GM19328 (cell line): ENCODE measurements around the gene ZBTB24.
"Not testable (repeated sequence)": the region's sequence is repeated elsewhere in the genome, so short reads cannot be mapped to it uniquely, and the experiment has no call there.

ENCODE experiments used
- ATAC-seq: cut with Tn5 transposase; IDR thresholded peaks from one replicate; pipeline ENCODE4 v1.9.1; 2021; ENCODE audit warnings: mild to moderate bottlenecking, moderate library complexity; ENCODE audit not compliant: unreplicated experiment

The ZBTB24 gene

GRCh38 chr6:109472132-109472995 is 10.7 kb downstream of the ZBTB24 start:
- ATAC-seq, result peak; percentile 47

- no peak for ATAC-seq
Observed at GRCh38 chr6:109471105-109471810, 11.8 kb downstream of the ZBTB24 start.

DNA sequence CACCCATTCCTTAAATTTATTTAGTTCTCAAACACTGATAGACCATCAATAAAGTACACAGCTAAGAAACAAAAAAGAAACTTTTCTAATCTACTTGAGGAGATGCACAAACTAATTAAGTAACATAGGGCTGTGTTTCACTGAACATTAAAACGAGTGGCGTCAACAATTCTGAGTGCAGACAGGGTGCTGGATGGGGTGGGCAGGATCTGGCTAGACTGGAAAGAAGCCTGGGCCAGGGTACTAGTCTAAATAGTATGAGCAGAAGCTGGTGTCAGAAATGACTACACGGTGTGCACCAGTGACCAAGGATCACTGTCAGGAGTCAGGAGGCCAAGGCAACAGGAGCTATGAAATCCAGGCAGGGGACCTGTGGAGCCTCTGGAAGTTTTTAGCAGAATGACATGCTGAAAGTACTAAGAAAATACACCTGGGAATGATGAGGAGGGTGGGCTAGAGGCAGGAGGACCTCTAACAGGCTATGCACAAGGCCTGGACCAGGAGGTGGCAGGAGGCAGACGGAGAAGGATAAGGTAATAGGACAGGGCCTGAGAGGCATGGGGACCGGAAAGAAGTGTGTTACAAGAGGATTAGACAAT is 13.3 kb downstream of the ZBTB24 start:
- no peak for ATAC-seq

DNA sequence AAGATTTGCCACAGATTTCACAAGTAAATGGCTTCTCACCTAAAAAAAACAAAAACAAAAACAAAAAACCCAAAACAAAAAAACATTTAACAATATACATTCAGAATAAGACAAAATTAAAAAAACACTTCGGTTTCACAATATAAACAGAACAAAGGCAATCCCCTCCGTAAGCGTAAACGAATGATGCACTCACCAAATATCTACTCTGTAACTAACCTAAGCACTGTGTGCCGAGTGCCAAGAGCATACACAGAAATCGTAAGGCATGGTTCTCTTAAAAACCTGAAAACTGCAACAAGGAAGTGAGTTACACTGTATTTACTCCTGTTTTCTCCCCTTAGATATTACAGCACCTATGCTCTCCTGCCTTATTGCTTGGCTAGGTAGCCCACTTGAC is 15.3 kb downstream of the ZBTB24 start:
- no peak for ATAC-seq

DNA sequence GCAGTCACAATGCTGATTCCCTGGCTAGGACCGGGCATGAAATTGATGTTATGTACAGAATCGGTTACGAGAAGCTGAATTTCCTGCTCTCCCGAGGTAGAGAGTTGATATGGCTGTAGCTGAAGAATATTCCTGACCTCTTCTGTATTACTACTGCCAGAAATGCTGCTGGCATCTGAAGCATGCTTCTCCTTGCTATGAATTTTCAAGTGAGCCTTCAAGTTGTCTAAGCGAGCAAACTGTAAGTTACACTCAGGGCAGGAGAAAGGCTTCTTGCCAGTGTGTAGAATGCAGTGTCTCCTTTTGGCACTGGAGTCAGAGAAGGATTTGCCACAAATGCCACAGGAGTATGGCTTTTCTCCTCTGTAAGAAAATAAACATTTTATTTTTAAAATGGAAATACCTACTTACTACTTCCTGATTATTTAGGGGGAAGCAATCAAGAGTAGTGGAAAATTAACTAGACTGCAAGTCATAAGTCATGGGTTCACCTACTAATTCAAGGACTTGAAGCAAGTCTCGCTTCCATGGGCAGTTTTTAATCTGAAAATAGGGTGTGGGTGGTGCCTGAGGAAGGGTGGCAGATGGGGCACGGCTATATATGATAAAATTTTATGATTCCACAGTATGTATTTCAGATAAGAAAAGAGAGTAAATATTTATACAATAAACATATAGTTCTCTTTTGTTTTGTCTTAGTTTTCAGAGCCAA is 16.7 kb downstream of the ZBTB24 start:
- ATAC-seq, result no peak

DNA sequence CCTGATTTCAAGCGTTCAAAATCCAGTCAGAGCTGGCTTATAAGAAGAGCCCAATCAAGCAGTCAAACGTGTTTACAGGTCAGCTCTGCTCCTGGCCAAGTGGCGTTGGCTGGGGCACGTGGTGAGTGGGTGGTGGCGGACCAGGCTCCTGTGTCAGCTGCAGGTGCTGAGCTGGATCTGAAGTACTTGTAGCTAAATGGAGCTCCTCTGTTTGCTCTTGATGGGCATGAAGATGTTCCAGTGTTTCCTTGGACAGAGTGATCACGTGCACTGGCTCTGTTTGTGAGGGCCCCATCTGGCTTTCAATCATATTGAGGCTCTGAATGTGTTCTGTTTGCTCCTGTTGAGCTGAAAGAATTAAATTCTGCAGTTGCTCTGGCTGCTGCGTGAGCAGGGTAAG is 17.2 kb downstream of the ZBTB24 start:
- no peak for ATAC-seq

DNA sequence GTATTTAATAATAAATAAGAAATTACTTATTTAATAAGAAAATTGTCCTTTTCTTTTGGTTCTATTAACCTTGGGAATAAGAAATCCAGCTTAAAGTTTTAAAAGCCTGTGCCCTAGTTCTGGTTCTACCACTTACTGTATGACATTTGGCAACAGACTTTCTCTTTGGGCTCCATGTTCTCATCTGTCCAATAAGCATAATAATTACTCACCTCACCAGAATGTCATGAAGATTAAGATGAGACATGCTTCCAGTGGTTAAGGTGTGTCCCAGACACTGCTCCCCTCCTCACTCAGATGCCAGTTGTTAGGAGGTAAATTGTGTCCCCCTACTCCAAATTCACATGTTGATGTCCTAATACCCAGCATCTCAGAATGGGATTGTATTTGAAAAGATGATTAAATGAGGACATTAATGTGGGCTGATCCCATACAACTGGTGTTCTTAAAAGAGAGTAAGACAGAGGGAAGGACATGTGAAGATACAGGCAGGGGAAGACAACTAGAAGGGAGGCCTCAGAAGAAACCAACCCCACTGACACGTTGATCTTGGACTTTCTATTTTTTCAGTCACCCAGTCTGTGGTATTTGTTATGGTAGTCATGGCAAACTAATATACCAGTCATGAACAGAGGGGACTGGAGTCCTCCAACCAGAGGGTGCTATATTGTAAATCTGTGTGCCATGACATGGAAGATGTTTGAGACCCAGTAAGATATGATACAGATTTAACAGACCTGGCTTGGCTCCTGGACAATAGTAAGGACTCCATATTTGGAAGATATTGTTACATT is 21.1 kb downstream of the ZBTB24 start:
- no peak for ATAC-seq

DNA sequence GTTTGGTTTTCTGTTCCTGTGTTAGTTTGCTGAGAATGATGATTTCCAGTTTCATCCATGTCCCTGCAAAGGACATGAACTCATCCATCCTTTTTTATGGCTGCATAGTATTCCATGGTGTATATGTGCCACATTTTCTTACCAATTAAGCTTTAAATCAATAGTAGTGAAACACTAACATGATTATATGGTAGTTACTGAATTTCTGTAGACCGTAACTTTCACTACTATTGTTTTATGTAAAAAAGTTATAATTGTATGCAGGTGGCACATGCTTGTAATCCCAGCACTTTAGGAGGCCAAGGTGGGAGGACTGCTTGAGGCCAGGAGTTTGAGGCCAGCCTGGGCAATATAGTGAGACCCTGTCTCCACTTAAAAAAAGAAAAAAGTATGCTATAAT is 21.8 kb downstream of the ZBTB24 start:
- not testable (repeated sequence) for ATAC-seq

- no peak for ATAC-seq
Observed at GRCh38 chr6:109460161-109460829, 22.7 kb downstream of the ZBTB24 start.

DNA sequence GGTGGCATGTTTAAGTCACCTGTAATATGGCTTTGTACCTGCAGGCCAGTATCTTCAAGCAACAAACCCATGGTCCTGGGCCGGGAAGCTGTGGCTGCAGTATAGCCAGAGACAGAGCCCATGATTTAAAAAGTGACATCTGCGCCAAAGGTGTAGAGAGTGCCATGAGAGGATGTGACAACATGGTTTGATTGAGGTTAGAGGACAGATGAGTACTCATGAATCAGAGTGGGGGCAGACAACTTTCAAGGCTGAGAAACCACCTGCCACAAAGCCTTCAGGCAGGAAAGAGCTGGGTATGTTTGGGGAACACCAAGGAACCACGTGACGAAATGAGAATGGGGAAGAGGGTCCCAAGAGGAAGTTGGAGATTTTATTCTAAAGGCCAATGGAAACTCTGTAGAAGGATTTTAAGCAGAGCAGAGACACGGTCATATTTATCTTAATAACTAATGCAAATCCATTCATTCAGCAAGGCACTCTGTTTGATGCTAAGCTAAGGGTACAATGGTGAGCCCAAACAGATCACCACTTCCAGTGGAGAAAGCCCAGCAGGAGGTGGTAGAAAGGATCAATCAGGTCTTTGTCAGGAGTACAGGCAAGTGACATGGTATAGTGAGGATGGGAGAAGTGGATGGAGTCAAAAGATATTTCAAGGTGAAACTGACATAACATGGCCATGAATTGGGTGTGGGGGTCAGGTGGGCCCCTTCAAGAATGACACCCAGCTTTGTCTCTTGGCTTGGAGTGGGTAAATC is 24.1 kb downstream of the ZBTB24 start:
- ATAC-seq, result no peak

DNA sequence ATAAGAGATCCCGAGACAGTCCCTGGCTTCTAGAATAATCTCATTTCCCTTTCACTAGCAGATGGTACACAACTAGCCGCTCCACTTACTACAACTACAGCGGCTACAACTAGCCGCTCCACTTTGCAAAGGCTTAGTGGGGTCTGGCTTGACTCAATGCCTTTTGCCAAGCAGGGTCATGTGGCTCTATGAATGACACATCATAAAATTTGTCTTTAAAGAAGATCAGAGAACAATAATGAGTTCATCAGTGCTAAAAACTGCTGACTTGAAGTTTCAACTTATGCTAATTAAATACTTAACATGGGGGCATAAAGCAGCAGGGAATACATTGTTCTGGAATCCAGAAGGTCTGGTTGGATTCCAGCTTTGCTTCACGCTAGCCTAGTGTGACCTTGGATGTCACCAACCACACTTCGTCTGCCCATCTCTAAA is 25.4 kb downstream of the ZBTB24 start:
- no peak for ATAC-seq

GRCh38 chr6:109456710-109457561 is 26.1 kb downstream of the ZBTB24 start:
- ATAC-seq, result no peak

DNA sequence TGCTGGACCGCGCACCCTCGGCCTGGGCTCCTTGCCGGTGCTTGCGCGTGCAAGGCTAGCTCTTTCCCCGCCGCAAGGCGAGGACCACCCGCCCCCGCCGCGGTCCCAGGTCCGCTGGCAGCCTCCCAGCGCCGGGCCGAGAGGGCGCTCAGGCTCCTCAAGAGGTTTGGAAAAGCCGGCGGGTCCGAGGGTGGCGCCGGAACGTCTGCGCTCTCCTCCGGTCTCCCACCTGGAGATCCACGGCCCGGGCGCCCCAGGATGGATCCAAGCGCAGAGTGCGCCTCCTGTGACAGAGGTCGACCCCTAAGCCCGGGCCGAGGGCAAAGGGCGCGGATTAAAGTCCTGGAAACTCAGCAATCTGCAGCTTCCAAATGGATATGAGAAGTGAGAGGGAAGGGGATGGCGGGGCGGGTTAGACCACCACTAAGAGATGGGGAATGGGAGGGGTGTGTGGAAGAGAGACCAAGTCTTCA is 26.9 kb downstream of the ZBTB24 start:
- ATAC-seq, result peak; percentile 3

DNA sequence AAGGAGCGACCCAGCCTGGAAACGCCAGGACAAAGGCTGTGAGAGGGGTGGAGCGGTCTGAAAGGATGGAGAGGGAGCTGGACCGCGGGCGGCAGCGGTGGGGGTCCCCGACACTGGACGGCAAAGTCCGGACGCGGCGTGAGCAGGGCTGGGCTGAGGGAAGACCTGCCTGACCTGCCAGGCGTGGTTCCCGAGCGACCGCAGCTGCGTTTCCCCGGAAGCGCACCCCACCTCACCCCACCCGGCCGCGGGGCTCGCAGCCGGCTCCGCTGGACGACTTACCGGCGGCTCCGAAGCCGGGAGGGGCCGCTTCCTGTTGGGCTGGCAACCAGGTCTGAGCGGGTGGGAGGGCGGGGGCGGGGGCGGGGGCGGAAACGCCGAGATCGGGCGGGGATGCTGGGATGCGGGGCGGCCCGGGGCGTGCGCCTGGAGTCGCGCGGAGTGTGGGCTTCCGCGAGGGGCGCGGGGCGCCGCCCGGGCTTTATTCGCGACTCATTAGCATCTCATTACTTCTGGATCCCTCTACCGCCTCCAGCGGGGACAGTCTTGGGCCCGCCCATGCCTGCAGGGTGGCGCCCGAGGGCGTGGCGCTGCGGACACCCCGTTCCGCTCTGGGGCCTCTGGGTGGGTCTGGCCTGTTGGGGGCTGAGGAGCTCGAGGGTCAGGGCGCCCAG is 27.4 kb downstream of the ZBTB24 start, which contains the start of gene MICAL1:
Gene MICAL1 (minus strand): TSS at position 336 of the 674 bp plus-strand sequence. CDS start 1,576 bp downstream, outside the sequence.
- ATAC-seq, result peak; percentile 50

- ATAC-seq, result peak; percentile 36
Observed at GRCh38 chr6:109454496-109455436, 28.3 kb downstream of the ZBTB24 start.
